HG03558 (cell line): ENCODE measurements around the gene ANKRD44.

Source experiments
- ATAC-seq: cut with Tn5 transposase; IDR thresholded peaks from one replicate; pipeline ENCODE4 v1.9.1; 2021; ENCODE audit warnings: moderate number of reproducible peaks; ENCODE audit not compliant: unreplicated experiment; ENCODE audit errors: extremely low read depth

ANKRD44 gene

GRCh38 chr2:197212344-197213262, 98.0 kb downstream of the ANKRD44 start:
- ATAC-seq, result no peak

GRCh38 chr2:197211881-197212342, 98.7 kb downstream of the ANKRD44 start:
- ATAC-seq, result no peak

GRCh38 chr2:197210430-197210829, 100.2 kb downstream of the ANKRD44 start:
- no peak for ATAC-seq

- peak; percentile 22 for ATAC-seq
These were observed 100.7 kb downstream of the ANKRD44 start for GRCh38 chr2:197209742-197210408.

- no peak for ATAC-seq
These were observed 101.3 kb downstream of the ANKRD44 start for GRCh38 chr2:197209246-197209645.

DNA sequence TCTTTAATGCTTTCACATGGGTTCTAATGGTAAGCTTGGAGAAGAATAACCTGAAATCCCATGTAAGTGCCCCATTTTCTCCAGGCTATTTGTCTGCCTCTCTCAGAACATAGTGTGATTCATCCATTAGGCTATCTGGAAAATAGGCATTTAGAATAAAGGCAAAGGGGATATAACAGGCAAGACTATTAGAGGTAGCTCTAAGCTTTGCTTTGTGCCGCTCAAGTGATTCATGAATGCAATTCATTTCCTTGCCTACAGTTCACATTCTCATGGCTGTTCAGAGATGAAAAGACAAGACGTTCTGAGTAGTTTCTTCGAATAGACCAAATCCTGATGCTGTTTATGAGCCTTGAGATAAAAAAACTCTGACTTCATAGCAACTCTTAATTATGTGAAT, 101.7 kb downstream of the ANKRD44 start:
- no peak for ATAC-seq

DNA sequence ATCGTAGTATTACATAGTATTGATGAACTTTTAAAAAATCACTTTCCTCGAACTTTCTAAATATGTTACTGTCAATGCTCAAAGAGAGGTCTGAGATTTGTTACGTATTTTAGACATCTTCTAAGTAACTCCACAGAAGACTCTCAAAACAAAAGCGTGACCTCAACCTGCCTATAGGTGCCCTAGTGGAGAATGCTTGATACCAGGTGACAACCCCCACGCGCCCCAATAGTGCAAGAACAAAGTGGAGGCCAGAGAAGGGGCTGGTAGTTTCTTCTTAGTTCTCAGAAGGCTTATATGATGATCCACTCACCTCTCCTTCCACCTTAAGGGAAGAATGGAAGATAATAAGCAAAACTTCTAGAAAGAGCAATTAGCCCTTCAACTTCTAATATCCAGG, 102.6 kb downstream of the ANKRD44 start:
- ATAC-seq, result no peak

GRCh38 chr2:197207598-197207997, 103.0 kb downstream of the ANKRD44 start:
- no peak for ATAC-seq

GRCh38 chr2:197207106-197207505, 103.5 kb downstream of the ANKRD44 start:
- ATAC-seq, result no peak

DNA sequence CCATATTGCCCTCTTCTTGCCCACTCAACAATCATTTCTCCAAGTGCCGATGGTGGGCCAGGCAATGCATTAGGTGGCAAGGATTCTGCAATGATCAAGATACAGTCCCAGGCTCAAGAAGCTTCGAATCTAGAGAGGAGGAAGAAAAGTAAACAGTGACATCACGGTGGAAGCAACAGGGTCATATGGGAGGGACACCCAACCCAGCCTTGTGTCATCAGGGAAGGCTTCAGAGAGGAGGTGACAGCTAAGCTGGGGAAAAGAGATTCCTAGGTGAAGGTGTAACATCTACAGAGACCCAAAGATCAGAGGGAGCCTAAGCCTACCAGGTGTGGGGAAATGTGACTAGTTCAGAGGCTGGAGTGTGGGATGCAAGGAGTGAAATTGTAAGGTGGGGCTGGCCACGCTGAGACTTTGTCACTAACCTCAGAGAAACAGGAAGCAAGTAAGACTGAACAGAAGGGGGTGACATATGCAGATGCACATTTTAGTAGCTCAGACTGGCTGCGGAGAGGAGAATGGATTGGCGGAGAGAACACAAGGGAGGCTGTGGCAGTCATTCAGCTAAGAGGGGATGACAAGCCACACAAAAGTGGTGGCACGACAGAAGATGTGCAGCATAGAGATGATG, 104.9 kb downstream of the ANKRD44 start:
- no peak for ATAC-seq

- ATAC-seq, result no peak
These were observed 105.9 kb downstream of the ANKRD44 start for GRCh38 chr2:197204519-197205250.

DNA sequence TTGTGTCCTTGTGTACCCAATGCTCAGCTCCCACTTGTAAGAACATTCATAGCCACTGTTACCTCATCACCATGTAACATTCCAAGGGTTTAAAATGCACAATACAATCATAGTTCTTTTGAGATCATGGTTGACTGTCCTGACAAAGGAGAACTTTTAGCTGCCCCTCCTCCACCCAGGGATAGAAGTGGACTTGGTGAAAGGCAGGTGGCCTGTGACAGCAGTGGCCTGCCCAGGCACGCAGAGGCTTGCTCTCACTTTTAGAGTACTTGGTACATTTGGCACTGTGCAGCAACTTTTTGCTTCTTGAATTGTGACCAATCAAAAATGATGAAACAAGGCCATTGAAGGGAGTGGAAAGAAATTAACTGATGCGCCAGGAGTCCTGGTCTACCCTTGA, 108.7 kb downstream of the ANKRD44 start:
- ATAC-seq, result no peak

GRCh38 chr2:197200762-197201058, 109.9 kb downstream of the ANKRD44 start:
- no peak for ATAC-seq

GRCh38 chr2:197200051-197200761, 110.4 kb downstream of the ANKRD44 start:
- ATAC-seq, result no peak

DNA sequence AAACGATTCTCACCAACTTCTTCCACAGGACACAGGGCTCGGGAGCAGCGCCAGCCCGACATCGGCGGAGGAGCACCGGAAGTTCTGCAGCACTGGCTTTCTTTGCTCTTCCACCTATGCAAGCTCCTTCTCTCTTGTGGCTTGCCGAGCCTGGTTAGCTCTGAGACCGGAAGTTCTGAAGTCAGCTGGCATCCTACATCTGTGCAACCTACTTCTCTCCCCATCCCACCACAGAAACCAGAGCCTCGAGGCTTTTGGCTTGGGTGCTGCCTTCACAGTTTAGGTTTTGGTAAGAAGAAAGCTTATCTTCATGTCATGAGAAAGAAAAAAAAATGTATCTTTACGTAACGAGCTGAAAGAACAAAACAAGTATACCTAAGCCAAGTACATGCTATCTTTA, 111.7 kb downstream of the ANKRD44 start:
- ATAC-seq, result peak; percentile 98

GRCh38 chr2:197197895-197198311, 112.7 kb downstream of the ANKRD44 start:
- no peak for ATAC-seq

- ATAC-seq, result no peak
These were observed 113.9 kb downstream of the ANKRD44 start for GRCh38 chr2:197196541-197197180.

- no peak for ATAC-seq
These were observed 115.1 kb downstream of the ANKRD44 start for GRCh38 chr2:197195518-197195917.

GRCh38 chr2:197191940-197192322, 118.6 kb downstream of the ANKRD44 start:
- ATAC-seq, result peak; percentile 47
